ENCODE measurements around the gene FPR1. TPM values are rescaled to one million over a fixed set of nuclear protein-coding genes. Genes with fewer than 3 reads are reported as not detected.
A peak's percentile ranks its signal among the peaks of the same experiment; 100 is the strongest.

The FPR1 gene
- total RNA-seq, 6 donors from 2014 or later, result 17.0 to 105 (median 39.8) TPM

DNA sequence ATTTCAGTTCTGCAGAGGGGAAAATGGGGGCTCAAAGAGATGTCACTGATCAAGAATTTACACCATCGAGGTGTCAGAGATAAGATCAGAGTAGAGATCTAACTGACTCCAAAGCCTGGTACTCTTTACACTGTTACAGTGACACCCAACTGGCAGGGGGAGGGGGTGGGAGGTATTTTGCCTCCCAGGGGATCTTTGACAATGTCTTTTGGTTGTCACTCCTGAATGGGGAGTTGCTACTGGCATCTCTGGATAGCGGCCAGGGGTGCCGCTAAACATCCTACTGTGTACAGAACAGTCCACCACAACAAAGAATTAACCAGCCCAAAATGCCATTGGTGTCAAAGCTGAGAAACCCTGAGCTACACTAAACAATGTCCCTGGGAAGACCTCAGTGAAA lies 46.4 kb upstream of the FPR1 start:
- Histone ChIP-seq H3K27me3 (no peaks in the 10 kb centered on the region), H3K36me3 (no peaks in the 10 kb centered on the region), H3K9me3 (no peaks in the 10 kb centered on the region), H3K4me3 (peak overlapping the region in 1 of 4 donors; percentile 37), H3K4me1 (peaks cover 14 to 26% (median 20%) of the 10 kb centered on the region in 4 donors), H3K27ac (peak overlapping the region; percentile 81 to 87 (median 83))
- TF ChIP-seq, protein P1, sequence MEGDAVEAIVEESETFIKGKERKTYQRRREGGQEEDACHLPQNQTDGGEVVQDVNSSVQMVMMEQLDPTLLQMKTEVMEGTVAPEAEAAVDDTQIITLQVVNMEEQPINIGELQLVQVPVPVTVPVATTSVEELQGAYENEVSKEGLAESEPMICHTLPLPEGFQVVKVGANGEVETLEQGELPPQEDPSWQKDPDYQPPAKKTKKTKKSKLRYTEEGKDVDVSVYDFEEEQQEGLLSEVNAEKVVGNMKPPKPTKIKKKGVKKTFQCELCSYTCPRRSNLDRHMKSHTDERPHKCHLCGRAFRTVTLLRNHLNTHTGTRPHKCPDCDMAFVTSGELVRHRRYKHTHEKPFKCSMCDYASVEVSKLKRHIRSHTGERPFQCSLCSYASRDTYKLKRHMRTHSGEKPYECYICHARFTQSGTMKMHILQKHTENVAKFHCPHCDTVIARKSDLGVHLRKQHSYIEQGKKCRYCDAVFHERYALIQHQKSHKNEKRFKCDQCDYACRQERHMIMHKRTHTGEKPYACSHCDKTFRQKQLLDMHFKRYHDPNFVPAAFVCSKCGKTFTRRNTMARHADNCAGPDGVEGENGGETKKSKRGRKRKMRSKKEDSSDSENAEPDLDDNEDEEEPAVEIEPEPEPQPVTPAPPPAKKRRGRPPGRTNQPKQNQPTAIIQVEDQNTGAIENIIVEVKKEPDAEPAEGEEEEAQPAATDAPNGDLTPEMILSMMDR (IDR thresholded peaks at IDR 0.05), result no peak
- TF ChIP-seq POLR2AphosphoS5 (IDR thresholded peaks at IDR 0.05) (no peak), EP300 (IDR thresholded peaks at IDR 0.05) (no peak), POLR2A (IDR thresholded peaks at IDR 0.05) (no peak)
- ATAC-seq (ENCODE audit: low FRiP score in 2 of 2) (no peak), DNase-seq (no peak)
- 35 to 50% methylated on average over 3 of the region's 3 CpGs for WGBS, 2 donors

DNA sequence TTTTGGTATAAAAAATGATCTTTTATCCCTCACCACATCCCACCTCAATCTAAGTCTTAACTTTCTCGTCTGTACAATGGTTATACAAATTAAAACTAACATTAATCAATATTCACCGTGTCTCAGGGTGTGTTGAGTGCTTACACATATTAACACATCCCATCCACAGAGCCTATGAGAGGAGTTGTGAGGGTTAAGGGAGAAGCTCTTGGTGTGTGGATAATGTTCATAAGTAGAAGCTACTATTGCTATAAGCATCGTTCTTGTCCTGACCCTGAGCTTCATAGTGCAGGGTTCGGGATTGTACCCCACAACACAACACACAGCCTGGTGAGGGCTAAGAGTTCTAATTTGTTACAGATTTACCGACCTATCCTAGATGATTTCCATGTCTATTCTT lies 45.8 kb upstream of the FPR1 start:
- no peak for ATAC-seq (ENCODE audit: low FRiP score in 2 of 2)
- TF ChIP-seq, protein P1 (IDR thresholded peaks at IDR 0.05), result no peak
- no peak for TF ChIP-seq POLR2A (IDR thresholded peaks at IDR 0.05)
- no peak for TF ChIP-seq EP300 (IDR thresholded peaks at IDR 0.05)
- no peak for TF ChIP-seq POLR2AphosphoS5 (IDR thresholded peaks at IDR 0.05)
- Histone ChIP-seq H3K9me3 (no peaks in the 10 kb centered on the region), H3K36me3 (no peaks in the 10 kb centered on the region), H3K4me3 (peak overlapping the region in 2 of 4 donors; percentile 17 to 37), H3K27me3 (no peaks in the 10 kb centered on the region), H3K27ac (peak overlapping the region in 3 of 4 donors; percentile 29 to 81 (median 43)), H3K4me1 (peaks cover 14 to 26% (median 20%) of the 10 kb centered on the region in 4 donors)
- 68 to 73% methylated on average over 5 of the region's 5 CpGs for WGBS, 2 donors
- DNase-seq, result no peak

DNA sequence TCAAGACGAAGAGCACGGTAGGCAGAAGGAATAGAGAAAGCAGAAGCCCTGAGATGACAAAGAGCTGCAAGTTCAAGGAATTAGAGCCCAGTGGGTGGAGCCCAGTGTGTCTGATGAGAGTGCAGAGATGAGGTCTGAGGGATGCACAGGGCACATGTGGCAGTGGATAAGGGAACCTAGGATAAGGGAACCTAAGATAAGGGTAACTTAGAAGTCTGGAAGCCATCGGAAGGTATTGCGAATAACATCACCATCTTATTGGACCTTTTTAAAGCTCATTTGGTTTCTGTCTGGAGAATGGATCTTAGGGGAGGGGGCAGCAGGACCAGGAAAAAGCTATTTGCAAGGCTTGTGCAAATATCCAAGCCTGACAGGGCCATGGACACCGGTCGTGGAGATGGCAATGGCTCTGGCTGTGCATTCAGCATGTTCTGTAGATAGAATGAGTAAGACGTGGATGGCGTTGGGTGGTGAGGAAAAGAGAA lies 44.6 kb upstream of the FPR1 start:
- Histone ChIP-seq H3K9me3 (no peaks in the 10 kb centered on the region), H3K4me3 (peak overlapping the region in 3 of 4 donors; percentile 8 to 37 (median 17)), H3K36me3 (no peaks in the 10 kb centered on the region), H3K4me1 (peaks cover 14 to 26% (median 20%) of the 10 kb centered on the region in 4 donors), H3K27ac (peak overlapping the region in 2 of 4 donors; percentile 29 to 81), H3K27me3 (no peaks in the 10 kb centered on the region)
- TF ChIP-seq POLR2A (IDR thresholded peaks at IDR 0.05), result peak in 3 of 4 donors; percentile 15 to 82 (median 29)
- TF ChIP-seq, protein P1 (IDR thresholded peaks at IDR 0.05), result no peak
- ATAC-seq (ENCODE audit: low FRiP score in 2 of 2) (peak in 1 of 2 donors; percentile 49), DNase-seq (peak in 1 of 2 donors; percentile 45)
- WGBS, 2 donors, result 78 to 83% methylated on average over 8 of the region's 8 CpGs

DNA sequence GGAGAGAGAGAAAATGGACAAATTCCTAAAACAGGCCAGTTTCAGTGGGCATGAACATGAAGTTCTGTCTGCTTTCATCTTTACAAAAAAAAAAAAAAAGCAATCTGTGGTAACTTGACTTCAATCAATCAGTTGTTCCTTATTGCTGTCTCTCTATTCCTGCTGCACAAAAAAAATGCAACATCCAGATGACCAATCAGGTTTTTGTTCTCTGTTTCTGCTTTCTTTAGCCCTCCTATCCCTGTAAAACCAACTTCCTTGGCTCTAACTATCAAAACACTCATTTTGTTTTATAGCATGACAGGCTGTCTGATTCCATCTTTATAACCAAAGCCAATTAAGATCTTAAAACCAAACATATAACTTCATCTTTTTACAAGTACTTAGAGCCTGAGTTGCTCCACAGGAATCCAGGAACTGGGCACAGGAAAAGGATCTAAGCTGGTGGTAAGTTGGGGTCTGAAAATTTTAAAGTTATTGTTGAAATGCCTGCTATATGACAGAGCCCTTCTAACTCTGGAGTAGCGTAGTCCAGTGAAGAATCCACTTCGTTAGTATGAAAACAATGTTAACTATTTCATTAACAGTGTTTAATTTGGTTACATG lies 43.3 kb upstream of the FPR1 start, which contains the start of gene FPR3:
Gene FPR3, plus strand, starts transcription at position 273 of the 606 bp plus-strand sequence. CDS start 28,592 bp downstream, outside the sequence.
- peaks cover 7 to 16% (median 14%) of the 10 kb centered on the region in 4 donors for H3K4me1 ChIP-seq
- no peaks in the 10 kb centered on the region for H3K36me3 ChIP-seq
- H3K27ac ChIP-seq, result peak within 1 kb of the TSS in 2 of 4 donors; percentile 28 to 81
- ATAC-seq (ENCODE audit: low FRiP score in 2 of 2) (no peak), DNase-seq (no peak)
- peak within 1 kb of the TSS in 1 of 4 donors; percentile 37 for H3K4me3 ChIP-seq
- TF ChIP-seq POLR2AphosphoS5 (IDR thresholded peaks at IDR 0.05) (no peak), POLR2A (IDR thresholded peaks at IDR 0.05) (peak in 1 of 4 donors; percentile 43)
- 43 to 49% methylated on average over 2 of the region's 2 CpGs for WGBS, 2 donors
- no peaks in the 10 kb centered on the region for H3K9me3 ChIP-seq
- no peaks in the 10 kb centered on the region for H3K27me3 ChIP-seq

DNA sequence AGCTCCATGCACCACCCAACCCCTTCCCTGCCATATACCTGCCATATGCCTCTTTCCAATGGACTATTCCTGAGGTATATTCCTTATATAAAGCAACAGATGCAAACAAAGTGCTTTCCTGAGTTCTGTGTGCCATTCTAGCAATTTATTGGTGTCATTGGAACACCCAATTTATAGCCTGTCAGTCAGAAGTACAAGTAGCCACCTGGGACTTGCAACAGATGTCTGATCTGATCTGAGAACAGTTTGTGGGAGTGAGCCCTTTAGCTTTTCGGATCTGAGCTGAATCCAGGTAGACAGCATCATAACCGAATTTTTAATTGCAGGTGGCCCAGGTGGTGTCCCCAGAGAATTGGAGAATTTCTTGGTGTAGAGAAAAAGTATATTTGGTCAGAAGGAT lies 42.3 kb upstream of the FPR1 start:
- Histone ChIP-seq H3K27ac (no peak overlapping the region), H3K4me3 (no peak overlapping the region), H3K36me3 (no peaks in the 10 kb centered on the region), H3K27me3 (no peaks in the 10 kb centered on the region), H3K4me1 (peaks cover 0 to 9% (median 6%) of the 10 kb centered on the region in 4 donors), H3K9me3 (no peaks in the 10 kb centered on the region)
- no peak for TF ChIP-seq EP300 (IDR thresholded peaks at IDR 0.05)
- TF ChIP-seq POLR2AphosphoS5 (IDR thresholded peaks at IDR 0.05), result no peak
- TF ChIP-seq, protein P1 (IDR thresholded peaks at IDR 0.05), result no peak
- TF ChIP-seq POLR2A (IDR thresholded peaks at IDR 0.05), result no peak
- DNase-seq, result no peak
- 85 to 93% methylated on average over 2 of the region's 2 CpGs for WGBS, 2 donors
- no peak for ATAC-seq (ENCODE audit: low FRiP score in 2 of 2)
